T-cell (primary cell): ENCODE data around the gene ONECUT2. TPM values are rescaled to one million over a fixed set of nuclear protein-coding genes. Genes with fewer than 3 reads are reported as not detected.

ENCODE experiments used
- ATAC-seq, 4 experiments: fragments of 200-7000 bp in 3 of 4; fragments of 150-1000 bp in 1 of 4; cut with Tn5 transposase; replicated peaks in 1 of 4; 1 replicate in 3 of 4; 2 replicates in 1 of 4; pipeline ENCODE4 v1.10.0; 2021; ENCODE audit warnings: moderate library complexity in 3 of 4, mild to moderate bottlenecking in 2 of 4, moderate number of reproducible peaks in 1 of 4
- CTCF ChIA-PET, 2 donors: fragments of 300-600 bp; sonication (Branson Sonifier 250); formaldehyde crosslinking; loops; one replicate each; lab custom pipeline; 2022; ENCODE audit warnings: antibody characterized with exemption in 2 of 2; lab: Charles Lee
- POLR2A ChIA-PET, 2 donors: fragments of 300-600 bp; sonication (Branson Sonifier 250); formaldehyde crosslinking; loops; one replicate each; lab custom pipeline; 2022; ENCODE audit warnings: antibody characterized with exemption in 2 of 2; lab: Charles Lee
- DNase-seq, 35 experiments: peaks; one replicate each; pipeline versions ENCODE4 v3.0.0 to v3.0.0-alpha.2; 2013 to 2023
- H3K27ac ChIP-seq: one replicate; pipeline ENCODE4 v1.5.1; 2013; ENCODE audit warnings: low read length
- H3K27me3 ChIP-seq, 2 experiments: replicated peaks in 1 of 2; 1 replicate in 1 of 2; 2 replicates in 1 of 2; pipeline versions ENCODE4 v1.6.1 to v1.7.0; 2013; ENCODE audit warnings: low read length in 1 of 2, mixed read lengths in 1 of 2; ENCODE audit not compliant: control insufficient read depth in 2 of 2, insufficient read depth in 2 of 2; ENCODE audit errors: extremely low read depth in 1 of 2
- H3K36me3 ChIP-seq, 2 donors: 1 replicate in 1 of 2; 2 replicates in 1 of 2; pipeline versions ENCODE4 v1.6.1 to v1.7.0; 2013; ENCODE audit warnings: low read length in 1 of 2; ENCODE audit not compliant: control insufficient read depth in 2 of 2, insufficient read depth in 1 of 2; ENCODE audit errors: extremely low read depth in 1 of 2
- H3K4me1 ChIP-seq, 2 experiments: 1 replicate in 1 of 2; 2 replicates in 1 of 2; pipeline versions ENCODE4 v1.6.1 to v1.7.0; 2013; ENCODE audit warnings: low read length in 2 of 2, mixed read lengths in 1 of 2; ENCODE audit not compliant: insufficient read depth in 2 of 2, control insufficient read depth in 1 of 2; ENCODE audit errors: extremely low read depth in 1 of 2
- H3K4me3 ChIP-seq, 2 donors: 1 replicate in 1 of 2; 2 replicates in 1 of 2; pipeline versions ENCODE4 v1.5.1 to v1.7.0; 2013; ENCODE audit warnings: mild to moderate bottlenecking in 2 of 2, low read length in 1 of 2, moderate library complexity in 1 of 2; ENCODE audit not compliant: control insufficient read depth in 1 of 2; ENCODE audit errors: extremely low read depth in 1 of 2
- H3K9me3 ChIP-seq: 2 replicates; pipeline ENCODE4 v1.7.0; 2013
- H3K27ac Mint-ChIP-seq, 2 donors: one replicate each; pipeline ENCODE4 v1.8.0; 2020 to 2021; ENCODE audit warnings: mild to moderate bottlenecking in 2 of 2, mixed read lengths in 2 of 2
- H3K27me3 Mint-ChIP-seq, 2 donors: one replicate each; pipeline ENCODE4 v1.8.0; 2021 to 2022; ENCODE audit warnings: mixed read lengths in 2 of 2
- H3K36me3 Mint-ChIP-seq: one replicate; pipeline ENCODE4 v1.8.0; 2021; ENCODE audit warnings: mixed read lengths
- H3K4me1 Mint-ChIP-seq, 3 donors: one replicate each; pipeline ENCODE4 v1.8.0; 2020 to 2022; ENCODE audit warnings: mixed read lengths in 3 of 3, mild to moderate bottlenecking in 1 of 3
- H3K4me3 Mint-ChIP-seq, 3 donors: one replicate each; pipeline ENCODE4 v1.8.0; 2020 to 2022; ENCODE audit warnings: mild to moderate bottlenecking in 3 of 3, mixed read lengths in 3 of 3, moderate library complexity in 3 of 3
- H3K9me3 Mint-ChIP-seq, 3 donors: one replicate each; pipeline ENCODE4 v1.8.0; 2020 to 2022; ENCODE audit warnings: mixed read lengths in 3 of 3
- WGBS: methylation state at CpG from one replicate; pipeline ENCODE4 v1.1.5; 2013; ENCODE audit warnings: missing lambda C conversion rate; ENCODE audit not compliant: insufficient coverage; 5-methylcytosine and 5-hydroxymethylcytosine counted together
- total RNA-seq, 35 experiments: library from RNA in 6 of 35; stranded (reverse) in 6 of 35; fragments of 120-200 nt in 1 of 35; gene quantifications; one replicate each; pipeline versions ENCODE4 v1.2.1 to v1.2.4 and lab custom pipeline; 2013 to 2026

ONECUT2 gene
- total RNA-seq, 5 donors from 2014 or later (not counting 1 experiment from before 2014, with no cell fraction given): 0.03 to 0.23 (median 0.09) TPM; not detected in 2

GRCh38 chr18:57527556-57528229 is 92.5 kb downstream of the ONECUT2 start:
- H3K9me3 ChIP-seq: no peaks in the 10 kb centered on the region
- Mint-ChIP-seq H3K4me1 (no peaks in the 10 kb centered on the region), H3K27me3 (peaks cover 9 to 10% of the 10 kb centered on the region in 2 donors), H3K27ac (no peak overlapping the region), H3K9me3 (no peaks in the 10 kb centered on the region), H3K36me3 (no peaks in the 10 kb centered on the region), H3K4me3 (no peak overlapping the region)
- H3K36me3 ChIP-seq: no peaks in the 10 kb centered on the region
- no peaks in the 10 kb centered on the region for H3K4me1 ChIP-seq
- ChIA-PET CTCF (no interaction called here), POLR2A (no interaction called here)
- peaks cover 0 to 2% of the 10 kb centered on the region in 2 experiments for H3K27me3 ChIP-seq
- no peak overlapping the region for H3K4me3 ChIP-seq
- 79% methylated on average over 7 of the region's 13 CpGs for WGBS
- no peak overlapping the region for H3K27ac ChIP-seq
- DNase-seq (no peak), ATAC-seq (no peak)

- H3K27ac ChIP-seq: no peak overlapping the region
- no peaks in the 10 kb centered on the region for H3K36me3 Mint-ChIP-seq
- no peak overlapping the region for H3K4me3 Mint-ChIP-seq
- ATAC-seq: no peak
- ChIA-PET CTCF (no interaction called here), POLR2A (no interaction called here)
- no peaks in the 10 kb centered on the region for H3K9me3 Mint-ChIP-seq
- H3K4me1 ChIP-seq: no peaks in the 10 kb centered on the region
- H3K4me1 Mint-ChIP-seq: no peaks in the 10 kb centered on the region
- H3K27ac Mint-ChIP-seq: no peak overlapping the region
- H3K9me3 ChIP-seq: no peaks in the 10 kb centered on the region
- H3K4me3 ChIP-seq: no peak overlapping the region
- H3K36me3 ChIP-seq: no peaks in the 10 kb centered on the region
- H3K27me3 Mint-ChIP-seq: peaks cover 5 to 10% of the 10 kb centered on the region in 2 donors
- DNase-seq: no peak
- WGBS: 82% methylated on average over 3 of the region's 7 CpGs
- H3K27me3 ChIP-seq: peaks cover 0 to 5% of the 10 kb centered on the region in 2 experiments
Measured at GRCh38 chr18:57529151-57529550, 94.0 kb downstream of the ONECUT2 start.

- Histone ChIP-seq H3K27ac (no peak overlapping the region), H3K36me3 (no peaks in the 10 kb centered on the region), H3K4me1 (no peaks in the 10 kb centered on the region), H3K27me3 (peaks cover 0 to 3% of the 10 kb centered on the region in 2 experiments), H3K9me3 (no peaks in the 10 kb centered on the region), H3K4me3 (no peak overlapping the region)
- WGBS: 84% methylated on average over 11 of the region's 16 CpGs
- POLR2A ChIA-PET: no interaction called here
- CTCF ChIA-PET: no interaction called here
- no peak for DNase-seq
- no peak for ATAC-seq
- Mint-ChIP-seq H3K27me3 (peaks cover 2 to 7% of the 10 kb centered on the region in 2 donors), H3K27ac (no peak overlapping the region), H3K4me1 (no peaks in the 10 kb centered on the region), H3K9me3 (no peaks in the 10 kb centered on the region), H3K36me3 (no peaks in the 10 kb centered on the region), H3K4me3 (no peak overlapping the region)
Measured at GRCh38 chr18:57533006-57533867, 98.1 kb downstream of the ONECUT2 start.

GRCh38 chr18:57533868-57534510 is 98.8 kb downstream of the ONECUT2 start:
- no peaks in the 10 kb centered on the region for H3K36me3 ChIP-seq
- Mint-ChIP-seq H3K4me3 (no peak overlapping the region), H3K27me3 (peaks cover 2% of the 10 kb centered on the region in 2 donors), H3K9me3 (no peaks in the 10 kb centered on the region), H3K4me1 (no peaks in the 10 kb centered on the region), H3K36me3 (no peaks in the 10 kb centered on the region), H3K27ac (no peak overlapping the region)
- H3K4me3 ChIP-seq: no peak overlapping the region
- WGBS: 88% methylated on average over 3 of the region's 4 CpGs
- H3K4me1 ChIP-seq: no peaks in the 10 kb centered on the region
- DNase-seq: no peak
- peaks cover 0 to 3% of the 10 kb centered on the region in 2 experiments for H3K27me3 ChIP-seq
- H3K27ac ChIP-seq: no peak overlapping the region
- POLR2A ChIA-PET: no interaction called here
- H3K9me3 ChIP-seq: no peaks in the 10 kb centered on the region
- CTCF ChIA-PET: no interaction called here
- no peak for ATAC-seq

- Histone ChIP-seq H3K27me3 (peaks cover 0 to 3% of the 10 kb centered on the region in 2 experiments), H3K9me3 (no peaks in the 10 kb centered on the region), H3K4me1 (no peaks in the 10 kb centered on the region), H3K27ac (no peak overlapping the region), H3K4me3 (no peak overlapping the region), H3K36me3 (no peaks in the 10 kb centered on the region)
- CTCF ChIA-PET: no interaction called here
- H3K36me3 Mint-ChIP-seq: no peaks in the 10 kb centered on the region
- H3K9me3 Mint-ChIP-seq: no peaks in the 10 kb centered on the region
- DNase-seq (no peak), ATAC-seq (no peak)
- H3K4me1 Mint-ChIP-seq: no peaks in the 10 kb centered on the region
- no peak overlapping the region for H3K27ac Mint-ChIP-seq
- POLR2A ChIA-PET: no interaction called here
- H3K27me3 Mint-ChIP-seq: no peaks in the 10 kb centered on the region
- H3K4me3 Mint-ChIP-seq: no peak overlapping the region
Measured at GRCh38 chr18:57534511-57534909, 99.3 kb downstream of the ONECUT2 start.

GRCh38 chr18:57538614-57539013 is 103.4 kb downstream of the ONECUT2 start:
- WGBS: 100% methylated on average over 1 of the region's 3 CpGs
- H3K4me1 Mint-ChIP-seq: no peaks in the 10 kb centered on the region
- DNase-seq (no peak), ATAC-seq (no peak)
- H3K9me3 Mint-ChIP-seq: no peaks in the 10 kb centered on the region
- H3K27me3 Mint-ChIP-seq: no peaks in the 10 kb centered on the region
- H3K4me3 ChIP-seq: no peak overlapping the region
- POLR2A ChIA-PET: no interaction called here
- H3K27ac Mint-ChIP-seq: no peak overlapping the region
- no peaks in the 10 kb centered on the region for H3K4me1 ChIP-seq
- H3K36me3 ChIP-seq: no peaks in the 10 kb centered on the region
- H3K27ac ChIP-seq: no peak overlapping the region
- peaks cover 0 to 6% of the 10 kb centered on the region in 2 experiments for H3K27me3 ChIP-seq
- no peaks in the 10 kb centered on the region for H3K36me3 Mint-ChIP-seq
- CTCF ChIA-PET: no interaction called here
- no peak overlapping the region for H3K4me3 Mint-ChIP-seq
- H3K9me3 ChIP-seq: no peaks in the 10 kb centered on the region
